Tibial nerve (tissue), 4 donors: ENCODE data around the gene ZFYVE16. TPM values are rescaled to one million over a fixed set of nuclear protein-coding genes. Genes with fewer than 3 reads are reported as not detected.
"Not testable (repeated sequence)": the region's sequence is repeated elsewhere in the genome, so short reads cannot be mapped to it uniquely, and the experiment has no call there.

Experiments
- DNase-seq, 2 donors: peaks; one replicate each; pipeline ENCODE4 v3.0.0-alpha.2; 2019; ENCODE audit warnings: low spot score in 2 of 2
- H3K27ac ChIP-seq, 4 donors: fragments of 200-600 bp; sonication (generic) in 3 of 4; one replicate each; pipeline ENCODE4 v1.5.1; 2017 to 2019; ENCODE audit warnings: mild to moderate bottlenecking in 1 of 4
- H3K27me3 ChIP-seq, 2 donors: fragments of 200-600 bp; sonication (generic) in 1 of 2; one replicate each; pipeline versions ENCODE4 v1.5.1 to v1.6.0; 2017 to 2019
- H3K36me3 ChIP-seq, 3 donors: fragments of 200-600 bp; sonication (generic); one replicate each; pipeline ENCODE4 v1.5.1; 2018 to 2019
- H3K4me1 ChIP-seq, 4 donors: fragments of 200-600 bp; sonication (generic) in 3 of 4; one replicate each; pipeline ENCODE4 v1.5.1; 2017 to 2019
- H3K4me3 ChIP-seq, 4 donors: fragments of 200-600 bp; sonication (generic) in 3 of 4; one replicate each; pipeline ENCODE4 v1.5.1; 2017 to 2019; ENCODE audit warnings: mild to moderate bottlenecking in 1 of 4, moderate library complexity in 1 of 4
- H3K9me3 ChIP-seq, 4 donors: fragments of 200-600 bp; sonication (generic) in 3 of 4; one replicate each; pipeline ENCODE4 v1.5.1; 2017 to 2019
- EP300 ChIP-seq, 2 donors: sonication (generic); formaldehyde crosslinking; IDR thresholded peaks; one replicate each; pipeline ENCODE4 v1.6.1; 2017; ENCODE audit warnings: antibody characterized with exemption in 2 of 2, mild to moderate bottlenecking in 1 of 2
- POLR2A ChIP-seq, 2 donors: fragments of 450-650 bp; IDR thresholded peaks; one replicate each; pipeline ENCODE4 v1.6.1; 2017; ENCODE audit warnings: antibody characterized with exemption in 2 of 2, mild to moderate bottlenecking in 2 of 2, moderate library complexity in 2 of 2
- WGBS, 2 donors: methylation state at CpG; one replicate each; pipeline ENCODE4 v1.1.5; 2018; 5-methylcytosine and 5-hydroxymethylcytosine counted together
- total RNA-seq, 4 donors: library from RNA; depleted of rRNA; stranded (reverse); fragments of >200 nt; gene quantifications; one replicate each; pipeline ENCODE4 v1.1.0, GENCODE V29; 2016
- TF ChIP-seq, protein P1 (sequence below), 5 experiments: fragments of 200-600 bp in 3 of 5; fragments of 450-650 bp in 2 of 5; sonication (generic) in 3 of 5; IDR thresholded peaks; one replicate each; pipeline ENCODE4 v1.5.1; 2016 to 2019; ENCODE audit warnings: antibody characterized with exemption in 5 of 5, mild to moderate bottlenecking in 3 of 5, moderate library complexity in 2 of 5

The ZFYVE16 gene
- total RNA-seq, 4 donors from 2014 or later = 30.2 to 43.2 (median 36.6) TPM

- Histone ChIP-seq H3K27me3 (no peaks in the 10 kb centered on the region), H3K36me3 (peaks cover 0 to 5% (median 0%) of the 10 kb centered on the region in 3 donors), H3K9me3 (no peaks in the 10 kb centered on the region), H3K27ac (no peak overlapping the region), H3K4me1 (peaks cover 0 to 37% (median 11%) of the 10 kb centered on the region in 4 donors), H3K4me3 (no peak overlapping the region)
- TF ChIP-seq, protein P1, sequence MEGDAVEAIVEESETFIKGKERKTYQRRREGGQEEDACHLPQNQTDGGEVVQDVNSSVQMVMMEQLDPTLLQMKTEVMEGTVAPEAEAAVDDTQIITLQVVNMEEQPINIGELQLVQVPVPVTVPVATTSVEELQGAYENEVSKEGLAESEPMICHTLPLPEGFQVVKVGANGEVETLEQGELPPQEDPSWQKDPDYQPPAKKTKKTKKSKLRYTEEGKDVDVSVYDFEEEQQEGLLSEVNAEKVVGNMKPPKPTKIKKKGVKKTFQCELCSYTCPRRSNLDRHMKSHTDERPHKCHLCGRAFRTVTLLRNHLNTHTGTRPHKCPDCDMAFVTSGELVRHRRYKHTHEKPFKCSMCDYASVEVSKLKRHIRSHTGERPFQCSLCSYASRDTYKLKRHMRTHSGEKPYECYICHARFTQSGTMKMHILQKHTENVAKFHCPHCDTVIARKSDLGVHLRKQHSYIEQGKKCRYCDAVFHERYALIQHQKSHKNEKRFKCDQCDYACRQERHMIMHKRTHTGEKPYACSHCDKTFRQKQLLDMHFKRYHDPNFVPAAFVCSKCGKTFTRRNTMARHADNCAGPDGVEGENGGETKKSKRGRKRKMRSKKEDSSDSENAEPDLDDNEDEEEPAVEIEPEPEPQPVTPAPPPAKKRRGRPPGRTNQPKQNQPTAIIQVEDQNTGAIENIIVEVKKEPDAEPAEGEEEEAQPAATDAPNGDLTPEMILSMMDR (IDR thresholded peaks at IDR 0.05) = no peak
- TF ChIP-seq POLR2A (IDR thresholded peaks at IDR 0.05) = no peak
- no peak for TF ChIP-seq EP300 (IDR thresholded peaks at IDR 0.05)
- 76 to 80% methylated on average over 3 of the region's 3 CpGs for WGBS, 2 donors
- no peak for DNase-seq
Observed at GRCh38 chr5:80411589-80412219, 3.8 kb downstream of the ZFYVE16 start.

DNA sequence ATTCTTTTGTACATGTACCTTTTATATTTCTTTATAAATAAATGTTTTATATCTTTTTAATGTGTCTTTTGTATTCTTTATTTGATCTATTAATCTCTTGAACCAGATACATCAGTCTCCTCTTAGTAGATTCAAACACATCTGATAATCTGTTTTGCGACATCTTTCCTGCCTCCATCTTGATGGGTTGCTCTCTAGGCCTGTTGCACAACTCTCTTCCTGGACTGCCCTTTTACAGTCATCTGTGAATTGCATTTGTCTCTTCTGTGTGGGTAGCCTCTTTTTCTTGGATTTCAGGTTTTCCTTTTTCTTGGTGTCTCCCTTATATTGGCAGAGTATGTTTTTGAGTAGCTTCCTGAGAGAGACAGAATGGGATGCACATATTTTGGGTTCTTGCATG, 6.2 kb downstream of the ZFYVE16 start:
- peaks cover 0 to 27% (median 7%) of the 10 kb centered on the region in 4 donors for H3K4me1 ChIP-seq
- WGBS, 2 donors = 90 to 100% methylated on average over 1 of the region's 1 CpG
- no peak overlapping the region for H3K4me3 ChIP-seq
- no peak for TF ChIP-seq EP300 (IDR thresholded peaks at IDR 0.05)
- no peak overlapping the region for H3K27ac ChIP-seq
- DNase-seq = no peak
- no peaks in the 10 kb centered on the region for H3K27me3 ChIP-seq
- H3K9me3 ChIP-seq = no peaks in the 10 kb centered on the region
- H3K36me3 ChIP-seq = peaks cover 0 to 8% (median 0%) of the 10 kb centered on the region in 3 donors

DNA sequence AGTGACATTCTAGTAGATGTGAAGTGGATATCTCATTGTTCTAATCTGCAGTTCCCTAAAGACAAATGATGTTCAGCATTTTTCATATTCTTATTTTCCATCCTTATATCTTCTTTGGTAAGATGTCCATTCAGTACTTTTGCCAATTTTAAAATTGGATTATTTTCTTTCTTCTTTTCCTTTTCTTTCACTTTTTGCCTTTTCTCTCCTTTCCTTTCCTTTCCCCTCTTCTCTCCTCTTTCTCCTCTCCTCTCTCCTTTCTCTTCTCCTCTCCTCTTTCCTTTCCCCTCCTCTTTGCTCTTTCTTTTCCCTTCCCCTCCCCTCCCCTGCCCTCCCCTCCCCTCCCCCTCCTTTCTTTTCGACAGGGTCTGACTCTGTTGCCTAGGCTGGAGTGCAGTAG, 10.1 kb downstream of the ZFYVE16 start:
- no peaks in the 10 kb centered on the region for H3K27me3 ChIP-seq
- no peak for DNase-seq
- H3K9me3 ChIP-seq = peaks cover 0 to 15% (median 1%) of the 10 kb centered on the region in 4 donors
- peaks cover 0 to 14% (median 0%) of the 10 kb centered on the region in 3 donors for H3K36me3 ChIP-seq
- TF ChIP-seq, protein P1 (IDR thresholded peaks at IDR 0.05) = no peak
- TF ChIP-seq POLR2A (IDR thresholded peaks at IDR 0.05) (no peak), EP300 (IDR thresholded peaks at IDR 0.05) (no peak)
- H3K27ac ChIP-seq = no peak overlapping the region
- H3K4me3 ChIP-seq = no peak overlapping the region
- H3K4me1 ChIP-seq = no peaks in the 10 kb centered on the region
- WGBS, 2 donors = 86 to 90% methylated on average over 1 of the region's 1 CpG

DNA sequence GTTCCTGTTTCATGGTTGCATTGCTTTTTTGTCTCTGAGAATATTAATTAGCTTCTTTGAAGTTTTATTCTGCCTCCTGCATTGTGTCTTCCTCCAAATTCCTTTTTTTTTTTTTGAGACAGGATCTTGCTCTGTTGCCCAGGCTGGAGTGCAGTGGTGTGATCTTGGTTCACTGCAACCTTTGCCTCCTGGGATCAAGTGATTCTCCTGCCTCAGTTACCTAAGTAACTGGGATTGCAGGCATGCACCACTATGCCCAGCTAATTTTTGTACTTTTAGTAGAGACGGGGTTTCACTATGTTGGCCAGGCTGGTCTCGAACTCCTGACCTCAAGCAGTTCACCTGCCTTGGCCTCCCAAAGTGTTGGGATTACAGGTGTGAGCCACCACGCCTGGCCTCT, 16.5 kb downstream of the ZFYVE16 start:
- 90 to 98% methylated on average over 3 of the region's 3 CpGs for WGBS, 2 donors
- not testable (repeated sequence) for H3K27me3 ChIP-seq, H3K36me3 ChIP-seq

DNA sequence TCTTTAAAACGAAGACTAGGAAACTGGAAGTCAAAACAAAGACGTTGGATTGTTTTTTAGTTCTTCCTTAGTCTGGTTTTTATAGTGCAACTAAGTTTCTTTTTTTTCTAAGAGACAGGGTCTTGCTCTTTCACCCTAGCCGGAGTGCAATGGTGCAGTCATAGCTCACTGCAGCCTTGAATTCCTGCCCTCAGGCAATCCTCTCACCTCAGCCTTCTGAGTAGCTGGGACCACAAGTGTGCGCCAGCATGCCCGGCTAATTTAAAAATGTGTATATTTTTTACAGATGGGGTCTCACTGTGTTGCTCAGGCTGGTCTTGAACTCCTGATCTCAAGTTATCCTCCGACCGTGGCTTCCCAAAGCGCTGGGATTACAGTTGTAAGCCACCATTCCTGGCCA, 27.6 kb downstream of the ZFYVE16 start:
- Histone ChIP-seq H3K36me3 (peaks cover 0 to 48% (median 5%) of the 10 kb centered on the region in 3 donors), H3K4me1 (no peaks in the 10 kb centered on the region), H3K9me3 (no peaks in the 10 kb centered on the region), H3K27me3 (no peaks in the 10 kb centered on the region), H3K4me3 (no peak overlapping the region), H3K27ac (no peak overlapping the region)
- 82 to 90% methylated on average over 8 of the region's 8 CpGs for WGBS, 2 donors
- DNase-seq = no peak
- TF ChIP-seq POLR2A (IDR thresholded peaks at IDR 0.05) (no peak), EP300 (IDR thresholded peaks at IDR 0.05) (no peak)
- TF ChIP-seq, protein P1 (IDR thresholded peaks at IDR 0.05) = no peak

More for the DNA sequence above, 16.5 kb downstream of the ZFYVE16 start:
- not testable (repeated sequence) for H3K4me1 ChIP-seq, H3K27ac ChIP-seq, H3K4me3 ChIP-seq, DNase-seq
- peaks cover 0 to 26% (median 4%) of the 10 kb centered on the region in 4 donors for H3K9me3 ChIP-seq

DNA sequence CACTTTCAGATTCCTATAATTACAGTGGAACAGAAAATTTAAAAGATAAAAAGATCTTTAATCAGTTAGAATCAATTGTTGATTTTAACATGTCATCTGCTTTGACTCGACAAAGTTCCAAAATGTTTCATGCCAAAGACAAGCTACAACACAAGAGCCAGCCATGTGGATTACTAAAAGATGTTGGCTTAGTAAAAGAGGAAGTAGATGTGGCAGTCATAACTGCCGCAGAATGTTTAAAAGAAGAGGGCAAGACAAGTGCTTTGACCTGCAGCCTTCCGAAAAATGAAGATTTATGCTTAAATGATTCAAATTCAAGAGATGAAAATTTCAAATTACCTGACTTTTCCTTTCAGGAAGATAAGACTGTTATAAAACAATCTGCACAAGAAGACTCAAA, 29.5 kb downstream of the ZFYVE16 start:
- WGBS, 2 donors = 87 to 97% methylated on average over 3 of the region's 3 CpGs

More for the DNA sequence above, 29.5 kb downstream of the ZFYVE16 start:
- Histone ChIP-seq H3K9me3 (no peaks in the 10 kb centered on the region), H3K27me3 (no peaks in the 10 kb centered on the region), H3K36me3 (peaks cover 0 to 64% (median 5%) of the 10 kb centered on the region in 3 donors), H3K4me1 (no peaks in the 10 kb centered on the region), H3K4me3 (no peak overlapping the region), H3K27ac (no peak overlapping the region)
- no peak for DNase-seq
- no peak for TF ChIP-seq EP300 (IDR thresholded peaks at IDR 0.05)
- TF ChIP-seq, protein P1 (IDR thresholded peaks at IDR 0.05) = no peak
- TF ChIP-seq POLR2A (IDR thresholded peaks at IDR 0.05) = no peak
